Suprapubic skin (tissue), 4 donors: ENCODE results near the gene NUP85. TPM values are rescaled to one million over a fixed set of nuclear protein-coding genes. Genes with fewer than 3 reads are reported as not detected.
A peak's percentile ranks its signal among the peaks of the same experiment; 100 is the strongest.

ENCODE experiments used
- DNase-seq, 2 donors: peaks; one replicate each; pipeline ENCODE4 v3.0.0-alpha.2; 2019; ENCODE audit warnings: low spot score in 2 of 2
- H3K27ac ChIP-seq: fragments of 200-600 bp; sonication (generic); one replicate; pipeline ENCODE4 v1.5.1; 2019
- H3K27me3 ChIP-seq: fragments of 200-600 bp; sonication (generic); one replicate; pipeline ENCODE4 v1.5.1; 2019
- H3K36me3 ChIP-seq: fragments of 200-600 bp; sonication (generic); one replicate; pipeline ENCODE4 v1.5.1; 2019
- H3K4me1 ChIP-seq: fragments of 200-600 bp; sonication (generic); one replicate; pipeline ENCODE4 v1.5.1; 2019
- H3K4me3 ChIP-seq: fragments of 200-600 bp; sonication (generic); one replicate; pipeline ENCODE4 v1.5.1; 2019; ENCODE audit warnings: mild to moderate bottlenecking
- H3K9me3 ChIP-seq: fragments of 200-600 bp; sonication (generic); one replicate; pipeline ENCODE4 v1.5.1; 2019
- CTCF ChIP-seq, 2 donors: fragments of 200-600 bp in 1 of 2; fragments of 450-650 bp in 1 of 2; sonication (generic) in 1 of 2; IDR thresholded peaks; one replicate each; pipeline ENCODE4 v1.5.1; 2016 to 2019; ENCODE audit warnings: antibody characterized with exemption in 2 of 2, mild to moderate bottlenecking in 1 of 2, moderate library complexity in 1 of 2
- EP300 ChIP-seq: sonication (generic); formaldehyde crosslinking; IDR thresholded peaks from one replicate; pipeline ENCODE4 v1.6.1; 2017; ENCODE audit warnings: antibody characterized with exemption
- POLR2A ChIP-seq, 2 donors: fragments of 450-650 bp; IDR thresholded peaks; one replicate each; pipeline ENCODE4 v1.6.1; 2017; ENCODE audit warnings: antibody characterized with exemption in 2 of 2, mild to moderate bottlenecking in 2 of 2, moderate library complexity in 2 of 2
- POLR2AphosphoS5 ChIP-seq, 3 donors: sonication (generic); formaldehyde crosslinking; IDR thresholded peaks; one replicate each; pipeline ENCODE4 v1.6.1; 2017; ENCODE audit warnings: antibody characterized with exemption in 3 of 3
- WGBS: methylation state at CpG from one replicate; pipeline ENCODE4 v1.1.5; 2018; 5-methylcytosine and 5-hydroxymethylcytosine counted together
- total RNA-seq, 4 donors: library from RNA; depleted of rRNA; stranded (reverse); fragments of >200 nt; gene quantifications; one replicate each; pipeline ENCODE4 v1.1.0, GENCODE V29; 2016

The NUP85 gene
- total RNA-seq, 4 donors from 2014 or later, result 27.3 to 71.7 (median 33.0) TPM

DNA sequence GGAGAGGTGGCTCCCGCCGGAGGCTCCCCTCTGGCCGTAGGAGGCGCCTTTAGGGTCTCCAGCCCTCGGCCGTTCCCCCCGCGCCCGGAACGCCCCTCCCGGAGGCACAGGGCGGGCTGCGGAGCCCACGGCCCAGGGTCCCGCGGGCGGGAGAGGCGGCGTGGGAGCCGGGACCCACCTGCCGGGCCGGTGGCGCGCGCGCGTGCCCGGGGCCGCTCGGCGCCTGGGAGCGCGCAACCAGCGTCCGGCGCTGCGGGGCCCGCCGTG, 65.4 kb downstream of the NUP85 start, which contains the start of gene MIF4GD:
Gene MIF4GD (minus strand): TSS at position 266 of the 267 bp plus-strand sequence. CDS start 1,036 bp downstream, outside the sequence.
- TF ChIP-seq POLR2AphosphoS5 (IDR thresholded peaks at IDR 0.05) (no peak), POLR2A (IDR thresholded peaks at IDR 0.05) (peak in 1 of 2 donors; percentile 30)

DNA sequence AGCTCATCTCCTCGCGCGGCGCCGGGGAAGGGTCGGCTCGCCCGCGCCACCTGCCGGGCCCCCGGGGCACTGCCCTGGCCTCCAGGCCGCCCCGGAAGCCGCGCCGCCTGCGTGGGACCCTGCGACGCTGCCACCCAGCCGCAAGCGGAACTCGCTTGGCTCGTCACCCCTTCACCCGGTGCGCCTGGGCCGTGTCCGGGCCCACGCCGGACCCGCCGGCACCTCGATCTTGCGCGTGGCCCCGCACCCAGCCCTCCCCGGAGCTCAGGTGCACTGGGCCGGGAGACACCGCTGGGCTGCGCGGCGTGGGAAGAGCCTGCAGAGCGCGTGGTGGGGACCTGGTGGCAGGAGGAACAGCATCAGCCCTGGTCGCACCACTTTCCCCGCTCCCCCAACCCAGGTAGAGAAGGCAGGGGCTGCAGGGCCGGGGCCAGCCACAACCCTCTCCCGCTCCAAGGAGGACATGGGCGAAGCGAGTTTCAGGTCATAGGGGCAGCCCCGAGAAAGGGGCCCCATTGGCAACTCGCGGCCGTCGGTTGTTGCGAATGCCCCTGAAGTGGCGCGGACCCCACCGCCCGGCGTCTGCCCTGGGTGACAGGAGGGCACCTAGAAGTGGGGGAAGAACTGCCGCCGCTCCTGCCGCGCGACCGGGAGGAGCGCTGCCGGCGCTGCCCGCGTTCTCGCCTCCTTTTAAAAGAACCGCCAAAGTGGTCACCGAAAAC, 65.9 kb downstream of the NUP85 start:
- Histone ChIP-seq H3K36me3 (peaks cover 5% of the 10 kb centered on the region), H3K9me3 (no peaks in the 10 kb centered on the region), H3K27me3 (no peaks in the 10 kb centered on the region), H3K27ac (peak overlapping the region; percentile 96), H3K4me1 (peaks cover 45% of the 10 kb centered on the region), H3K4me3 (peak overlapping the region; percentile 87)
- DNase-seq, result peak in 1 of 2 donors; percentile 77
- TF ChIP-seq EP300 (no peak), CTCF (IDR thresholded peaks at IDR 0.05) (peak; percentile 88 to 93)
- 0% methylated on average over 19 of the region's 74 CpGs for WGBS

More for the DNA sequence above, 65.4 kb downstream of the NUP85 start, which contains the start of gene MIF4GD:
- Histone ChIP-seq H3K4me3 (peak within 1 kb of the TSS; percentile 87), H3K4me1 (peaks cover 45% of the 10 kb centered on the region), H3K27ac (peak within 1 kb of the TSS; percentile 96), H3K36me3 (peaks cover 10% of the 10 kb centered on the region), H3K27me3 (no peaks in the 10 kb centered on the region), H3K9me3 (no peaks in the 10 kb centered on the region)
- no peak for DNase-seq
- no CpG with 5 or more reads among the region's 39 CpGs for WGBS

DNA sequence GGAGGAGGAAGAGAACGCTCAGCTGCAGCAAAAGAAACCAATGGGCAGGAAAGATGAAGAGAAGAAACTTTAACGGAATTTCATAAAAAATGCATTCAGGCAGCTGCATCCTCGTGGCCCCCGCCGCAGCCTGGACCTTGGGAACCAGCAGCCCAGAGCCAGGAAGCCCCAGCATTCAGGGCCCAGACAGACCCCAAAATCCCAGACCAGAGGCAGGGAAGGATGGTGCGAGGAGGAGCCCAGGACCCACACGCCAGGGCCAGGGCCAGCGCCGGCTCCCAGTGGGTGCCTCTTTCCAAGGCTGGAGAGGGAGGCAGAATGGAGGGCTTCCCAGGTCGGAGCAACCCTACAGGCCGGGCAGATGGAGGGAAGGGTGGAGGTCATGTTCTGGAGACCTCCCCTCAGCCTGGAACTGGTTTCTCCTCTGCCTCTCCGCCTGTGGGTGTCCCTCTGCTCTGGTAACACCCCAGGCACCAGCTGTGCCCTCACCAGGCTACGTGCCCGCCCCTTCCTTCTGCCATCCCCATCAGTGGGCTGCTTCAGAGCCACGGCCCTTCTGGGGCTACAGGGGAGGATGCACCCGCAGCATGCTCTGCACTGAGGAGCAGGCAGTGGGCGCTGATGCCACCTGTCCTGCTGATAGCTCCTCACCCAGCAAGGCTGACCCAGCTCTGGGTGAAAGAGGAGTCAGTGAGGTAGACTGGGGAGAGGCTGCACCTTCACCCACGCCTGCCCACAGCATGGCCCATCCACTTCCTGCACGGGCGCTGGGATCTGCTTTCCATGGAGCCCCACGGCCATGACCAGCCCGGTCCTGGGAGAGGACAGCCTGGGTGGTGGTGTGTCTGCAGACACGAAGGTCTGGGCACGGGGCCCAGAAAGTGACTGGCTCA, 66.7 kb downstream of the NUP85 start:
- Histone ChIP-seq H3K27me3 (no peaks in the 10 kb centered on the region), H3K36me3 (no peaks in the 10 kb centered on the region), H3K27ac (peak overlapping the region; percentile 96), H3K4me3 (peak overlapping the region; percentile 87), H3K9me3 (no peaks in the 10 kb centered on the region), H3K4me1 (peaks cover 37% of the 10 kb centered on the region)
- no peak for DNase-seq
- TF ChIP-seq EP300, result no peak
- TF ChIP-seq POLR2AphosphoS5 (IDR thresholded peaks at IDR 0.05), result no peak
- no peak for TF ChIP-seq POLR2A (IDR thresholded peaks at IDR 0.05)
- TF ChIP-seq CTCF (IDR thresholded peaks at IDR 0.05), result no peak
- 42% methylated on average over 10 of the region's 24 CpGs for WGBS

- Histone ChIP-seq H3K36me3 (no peaks in the 10 kb centered on the region), H3K4me3 (no peak overlapping the region), H3K27ac (no peak overlapping the region), H3K27me3 (no peaks in the 10 kb centered on the region), H3K9me3 (no peaks in the 10 kb centered on the region), H3K4me1 (peaks cover 31% of the 10 kb centered on the region)
- TF ChIP-seq POLR2A (IDR thresholded peaks at IDR 0.05) (no peak), EP300 (no peak), POLR2AphosphoS5 (IDR thresholded peaks at IDR 0.05) (no peak), CTCF (IDR thresholded peaks at IDR 0.05) (no peak)
- DNase-seq, result no peak
- WGBS, result 61% methylated on average over 3 of the region's 3 CpGs
Observed at GRCh38 chr17:75272848-75273184, 67.3 kb downstream of the NUP85 start.

DNA sequence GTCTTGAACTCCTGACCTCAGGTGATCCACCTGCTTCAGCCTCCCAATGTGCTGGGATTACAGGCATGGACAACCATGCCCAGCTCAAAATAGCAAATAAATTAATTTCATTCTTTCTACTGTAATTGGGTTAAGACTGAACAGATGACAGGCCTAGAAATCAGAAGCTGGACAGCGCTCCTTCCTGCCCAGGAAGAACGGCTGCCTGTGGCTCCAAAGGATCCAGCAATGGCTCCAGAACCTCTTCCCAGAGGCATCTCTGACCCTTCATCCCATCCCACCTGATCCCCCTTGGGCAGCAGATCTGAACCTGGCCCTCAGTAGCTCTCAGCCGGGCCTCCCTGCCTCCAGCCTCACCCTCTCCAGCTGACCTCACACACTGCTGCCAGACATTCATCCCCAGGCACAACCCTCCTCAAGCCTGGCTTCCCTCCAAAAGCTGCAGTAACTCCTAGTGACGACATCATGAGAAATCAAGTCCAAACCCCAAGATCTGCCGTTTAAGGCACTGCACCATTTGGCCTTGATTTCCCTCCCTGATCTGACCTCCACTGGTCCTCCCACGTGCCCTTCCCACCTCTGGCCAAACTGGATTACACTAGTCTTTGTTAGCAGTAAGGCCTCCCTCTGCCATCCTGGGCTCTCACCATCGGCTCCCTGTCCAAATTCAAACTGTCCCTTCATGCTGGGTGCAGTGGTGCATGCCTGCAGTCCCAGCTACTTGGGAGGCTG, 68.7 kb downstream of the NUP85 start:
- WGBS, result 80% methylated on average over 7 of the region's 7 CpGs
- H3K27ac ChIP-seq, result no peak overlapping the region
- H3K4me1 ChIP-seq, result peaks cover 26% of the 10 kb centered on the region
- no peaks in the 10 kb centered on the region for H3K9me3 ChIP-seq
- no peak for TF ChIP-seq POLR2AphosphoS5 (IDR thresholded peaks at IDR 0.05)
- no peak for TF ChIP-seq CTCF (IDR thresholded peaks at IDR 0.05)
- no peak for DNase-seq
- H3K36me3 ChIP-seq, result no peaks in the 10 kb centered on the region
- no peaks in the 10 kb centered on the region for H3K27me3 ChIP-seq
- H3K4me3 ChIP-seq, result no peak overlapping the region
